Sigmoid colon (tissue), 7 donors: ENCODE data around the gene EMILIN1. TPM values are rescaled to one million over a fixed set of nuclear protein-coding genes. Genes with fewer than 3 reads are reported as not detected.
A peak's percentile ranks its signal among the peaks of the same experiment; 100 is the strongest.

ENCODE experiments used
- DNase-seq: peaks from one replicate; pipeline ENCODE4 v3.0.0-alpha.2; 2019
- H3K27ac ChIP-seq, 4 donors: fragments of 200-600 bp; sonication (generic); one replicate each; pipeline ENCODE4 v1.5.1; 2016 to 2019; ENCODE audit warnings: mild to moderate bottlenecking in 1 of 4
- H3K27me3 ChIP-seq, 3 donors: fragments of 200-600 bp; sonication (generic); one replicate each; pipeline ENCODE4 v1.5.1; 2019; ENCODE audit warnings: mild to moderate bottlenecking in 1 of 3
- H3K36me3 ChIP-seq, 4 donors: fragments of 200-600 bp; sonication (generic); one replicate each; pipeline ENCODE4 v1.5.1; 2016 to 2019
- H3K4me1 ChIP-seq, 4 donors: fragments of 200-600 bp; sonication (generic); one replicate each; pipeline ENCODE4 v1.5.1; 2017 to 2019
- H3K4me3 ChIP-seq, 4 donors: fragments of 200-600 bp; sonication (generic); one replicate each; pipeline ENCODE4 v1.5.1; 2017 to 2019; ENCODE audit warnings: mild to moderate bottlenecking in 2 of 4, moderate library complexity in 1 of 4
- H3K9me3 ChIP-seq, 4 donors: fragments of 200-600 bp in 3 of 4; sonication (generic) in 3 of 4; one replicate each; pipeline versions ENCODE4 v1.5.1 to v1.6.1; 2013 to 2019
- EP300 ChIP-seq, 4 donors: sonication (generic); formaldehyde crosslinking; IDR thresholded peaks; one replicate each; pipeline ENCODE4 v1.6.1; 2017; ENCODE audit warnings: antibody characterized with exemption in 4 of 4
- POLR2A ChIP-seq, 2 donors: fragments of 450-650 bp; IDR thresholded peaks; one replicate each; pipeline ENCODE4 v1.6.1; 2016; ENCODE audit warnings: antibody characterized with exemption in 2 of 2, mild to moderate bottlenecking in 2 of 2, moderate library complexity in 2 of 2
- POLR2AphosphoS5 ChIP-seq, 4 donors: sonication (generic); formaldehyde crosslinking; IDR thresholded peaks; one replicate each; pipeline ENCODE4 v1.6.1; 2017; ENCODE audit warnings: antibody characterized with exemption in 4 of 4
- WGBS, 2 donors: extraction: QIAGEN DNeasy Blood & Tissue Kit; methylation state at CpG; one replicate each; pipeline ENCODE4 v1.1.7; 2013; 5-methylcytosine and 5-hydroxymethylcytosine counted together
- intact Hi-C: fragments of 100-400 bp; cut with DNase I; formaldehyde crosslinking; loops from one replicate; pipeline ENCODE4 v1.15.1; 2023
- polyA plus RNA-seq, 3 donors: library from polyadenylated mRNA; stranded (reverse); fragments of 200-250 nt; gene quantifications; one replicate each; pipeline ENCODE4 v1.2.3, GENCODE V29; 2013
- total RNA-seq, 4 donors: library from RNA; depleted of rRNA; stranded (reverse); fragments of >200 nt; gene quantifications; one replicate each; pipeline ENCODE4 v1.1.0, GENCODE V29; 2016
- TF ChIP-seq, protein P1 (sequence below), 4 experiments: fragments of 450-650 bp in 3 of 4; fragments of 200-600 bp in 1 of 4; IDR thresholded peaks; one replicate each; pipeline ENCODE4 v1.5.1; 2016 to 2019; ENCODE audit warnings: antibody characterized with exemption in 4 of 4, mild to moderate bottlenecking in 3 of 4, moderate library complexity in 2 of 4
- donor health status: healthy with polysubstance abuse.
- donor health status: Bipolar disorder and iron deficiency.
- donor health status: healthy.

Gene EMILIN1
- total and polyA plus RNA-seq, 7 donors = 4.8 to 350 (median 156) TPM

DNA sequence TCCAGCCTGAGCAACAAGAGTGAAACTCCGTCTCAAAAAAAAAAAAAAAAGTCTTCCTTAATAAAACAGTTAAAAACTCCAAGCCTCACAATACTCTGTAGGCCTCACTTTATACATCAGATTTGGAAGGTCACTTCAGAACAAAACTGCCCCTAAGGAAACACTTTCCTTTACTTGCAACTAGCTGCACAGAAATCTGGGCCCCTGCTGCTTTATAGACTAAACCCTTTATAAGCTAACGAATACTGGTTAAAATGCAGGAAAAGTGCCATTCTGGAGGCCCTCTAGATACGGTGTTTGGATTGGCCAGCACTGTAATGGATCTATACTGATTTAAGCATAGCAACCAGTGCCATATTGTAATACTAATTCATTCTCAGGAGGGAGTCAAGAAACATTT lies 46.7 kb downstream of the EMILIN1 start:
- peaks cover 0 to 5% (median 1%) of the 10 kb centered on the region in 4 donors for H3K36me3 ChIP-seq
- H3K4me3 ChIP-seq = no peak overlapping the region
- H3K4me1 ChIP-seq = peaks cover 0 to 11% (median 3%) of the 10 kb centered on the region in 4 donors
- 92 to 93% methylated on average over 3 of the region's 3 CpGs for WGBS, 2 donors
- no peak for DNase-seq
- no peaks in the 10 kb centered on the region for H3K9me3 ChIP-seq
- intact Hi-C loops = no loop called here
- no peak for TF ChIP-seq EP300 (IDR thresholded peaks at IDR 0.05)
- TF ChIP-seq POLR2AphosphoS5 (IDR thresholded peaks at IDR 0.05) = no peak
- no peak for TF ChIP-seq POLR2A (IDR thresholded peaks at IDR 0.05)
- TF ChIP-seq, protein P1, sequence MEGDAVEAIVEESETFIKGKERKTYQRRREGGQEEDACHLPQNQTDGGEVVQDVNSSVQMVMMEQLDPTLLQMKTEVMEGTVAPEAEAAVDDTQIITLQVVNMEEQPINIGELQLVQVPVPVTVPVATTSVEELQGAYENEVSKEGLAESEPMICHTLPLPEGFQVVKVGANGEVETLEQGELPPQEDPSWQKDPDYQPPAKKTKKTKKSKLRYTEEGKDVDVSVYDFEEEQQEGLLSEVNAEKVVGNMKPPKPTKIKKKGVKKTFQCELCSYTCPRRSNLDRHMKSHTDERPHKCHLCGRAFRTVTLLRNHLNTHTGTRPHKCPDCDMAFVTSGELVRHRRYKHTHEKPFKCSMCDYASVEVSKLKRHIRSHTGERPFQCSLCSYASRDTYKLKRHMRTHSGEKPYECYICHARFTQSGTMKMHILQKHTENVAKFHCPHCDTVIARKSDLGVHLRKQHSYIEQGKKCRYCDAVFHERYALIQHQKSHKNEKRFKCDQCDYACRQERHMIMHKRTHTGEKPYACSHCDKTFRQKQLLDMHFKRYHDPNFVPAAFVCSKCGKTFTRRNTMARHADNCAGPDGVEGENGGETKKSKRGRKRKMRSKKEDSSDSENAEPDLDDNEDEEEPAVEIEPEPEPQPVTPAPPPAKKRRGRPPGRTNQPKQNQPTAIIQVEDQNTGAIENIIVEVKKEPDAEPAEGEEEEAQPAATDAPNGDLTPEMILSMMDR (IDR thresholded peaks at IDR 0.05) = no peak
- no peak overlapping the region for H3K27ac ChIP-seq
- no peaks in the 10 kb centered on the region for H3K27me3 ChIP-seq

DNA sequence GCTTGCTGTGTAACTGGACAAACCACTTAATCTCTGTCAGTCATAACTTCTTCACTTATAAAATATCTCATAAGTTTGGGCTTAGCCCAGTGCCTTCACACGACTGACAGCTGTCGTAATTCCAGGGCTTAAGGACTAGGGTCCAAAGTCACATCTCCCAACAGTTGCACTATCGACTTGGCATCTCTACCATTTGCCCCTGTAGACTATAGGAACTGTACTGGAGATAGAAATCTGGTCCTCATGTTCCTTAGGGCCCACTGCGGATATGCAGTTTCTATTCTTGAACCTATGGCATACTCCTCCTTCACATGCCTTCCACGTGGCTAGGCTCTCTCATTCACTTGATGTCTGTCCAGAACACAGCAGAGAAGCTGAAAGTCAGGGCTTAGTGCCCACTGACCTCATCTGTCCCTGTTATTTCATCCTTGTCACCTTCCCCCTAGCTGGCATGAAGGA lies 47.9 kb downstream of the EMILIN1 start:
- no peak overlapping the region for H3K27ac ChIP-seq
- intact Hi-C loops = no loop called here
- no peaks in the 10 kb centered on the region for H3K9me3 ChIP-seq
- peaks cover 0 to 11% (median 3%) of the 10 kb centered on the region in 4 donors for H3K4me1 ChIP-seq
- peak; percentile 19 for DNase-seq
- H3K36me3 ChIP-seq = peaks cover 0 to 17% (median 12%) of the 10 kb centered on the region in 4 donors
- H3K27me3 ChIP-seq = no peaks in the 10 kb centered on the region
- 36 to 62% methylated on average over 5 of the region's 5 CpGs for WGBS, 2 donors
- TF ChIP-seq, protein P1 (IDR thresholded peaks at IDR 0.05) = no peak
- TF ChIP-seq POLR2A (IDR thresholded peaks at IDR 0.05) = no peak
- TF ChIP-seq EP300 (IDR thresholded peaks at IDR 0.05) = no peak
- no peak for TF ChIP-seq POLR2AphosphoS5 (IDR thresholded peaks at IDR 0.05)
- no peak overlapping the region for H3K4me3 ChIP-seq

DNA sequence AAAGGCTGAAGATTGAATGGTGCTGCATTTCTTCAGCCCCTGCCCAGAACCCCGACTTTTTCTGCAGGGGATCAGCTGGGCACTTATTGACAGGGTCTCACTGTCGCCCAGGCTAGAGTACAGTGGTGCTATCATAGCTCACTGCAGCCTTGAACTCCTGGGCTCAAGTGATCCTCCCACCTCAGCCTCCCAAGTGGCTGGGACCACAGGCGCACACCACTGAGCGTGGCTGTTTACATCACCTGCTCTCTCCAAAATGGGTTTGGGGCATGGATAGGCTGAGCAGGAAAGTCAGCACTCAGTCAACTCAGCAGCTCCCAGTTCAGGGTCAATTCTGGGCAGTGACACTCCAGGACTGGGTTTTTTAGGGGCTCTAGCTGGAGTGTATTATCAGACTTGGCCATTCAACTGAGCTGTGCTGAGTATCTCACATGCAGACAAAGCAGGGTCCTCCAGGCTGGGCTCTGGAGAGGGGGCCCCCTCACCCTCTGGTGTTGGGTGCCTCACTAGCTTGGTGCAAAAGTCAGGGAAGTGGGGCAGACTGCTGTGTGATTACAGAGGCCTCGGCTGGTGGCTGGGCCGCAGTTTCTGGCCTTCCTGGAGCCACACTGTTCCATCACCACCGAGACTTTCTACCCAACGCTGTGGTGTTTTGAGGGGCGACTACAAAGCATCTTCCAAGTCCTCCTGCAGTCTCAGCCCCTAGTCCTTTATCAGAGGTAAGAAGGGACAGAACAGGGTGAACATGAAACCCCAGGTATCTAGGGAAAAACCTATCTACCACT lies 49.7 kb downstream of the EMILIN1 start:
- TF ChIP-seq POLR2AphosphoS5 (IDR thresholded peaks at IDR 0.05) (no peak), EP300 (IDR thresholded peaks at IDR 0.05) (no peak), POLR2A (IDR thresholded peaks at IDR 0.05) (no peak)
- TF ChIP-seq, protein P1 (IDR thresholded peaks at IDR 0.05) = no peak
- Histone ChIP-seq H3K36me3 (peaks cover 0 to 31% (median 24%) of the 10 kb centered on the region in 4 donors), H3K4me3 (no peak overlapping the region), H3K9me3 (no peaks in the 10 kb centered on the region), H3K4me1 (peaks cover 0 to 21% (median 14%) of the 10 kb centered on the region in 4 donors), H3K27me3 (no peaks in the 10 kb centered on the region), H3K27ac (no peak overlapping the region)
- intact Hi-C loops = no loop called here
- 88 to 90% methylated on average over 9 of the region's 9 CpGs for WGBS, 2 donors
- DNase-seq = peak; percentile 27

DNA sequence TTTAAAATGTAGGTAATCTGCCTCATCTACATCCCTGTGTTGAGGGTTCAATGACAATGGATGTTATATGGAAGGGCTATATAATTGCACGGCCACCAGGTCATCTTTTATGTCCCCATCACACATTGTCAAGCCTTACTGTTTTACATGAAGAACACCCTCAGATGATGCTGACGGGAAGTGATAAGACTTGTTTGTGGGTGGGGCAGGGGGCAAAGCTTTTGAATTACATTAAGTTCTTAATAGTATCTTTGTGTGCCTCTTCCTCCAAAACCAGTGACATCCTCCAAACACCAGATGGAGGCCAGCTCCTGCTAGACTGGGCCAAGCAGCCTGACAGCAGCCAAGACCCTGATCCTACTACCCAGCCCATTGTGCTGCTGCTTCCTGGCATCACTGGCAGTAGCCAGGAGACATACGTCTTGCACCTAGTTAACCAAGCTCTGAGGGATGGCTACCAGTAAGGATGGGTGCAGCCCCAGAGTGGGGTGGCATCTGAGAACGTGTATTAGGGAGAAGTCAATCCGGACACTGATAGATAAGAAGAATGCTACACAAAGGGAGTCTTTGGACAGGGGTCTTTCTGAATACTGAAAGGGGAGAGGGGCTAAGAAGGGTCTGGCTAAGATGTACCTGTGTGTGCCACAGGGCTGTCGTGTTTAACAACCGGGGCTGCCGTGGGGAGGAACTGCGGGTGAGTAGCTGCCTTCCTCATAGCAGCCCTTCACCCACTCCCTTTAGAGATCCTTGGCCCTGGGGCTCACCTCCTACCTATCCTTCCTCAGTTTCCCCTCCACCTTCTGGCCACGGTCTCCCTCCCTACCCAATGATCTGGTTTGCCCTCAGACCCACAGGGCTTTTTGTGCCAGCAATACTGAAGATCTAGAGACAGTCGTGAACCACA lies 50.5 kb downstream of the EMILIN1 start:
- no peaks in the 10 kb centered on the region for H3K9me3 ChIP-seq
- peaks cover 0 to 31% (median 24%) of the 10 kb centered on the region in 4 donors for H3K36me3 ChIP-seq
- no peak overlapping the region for H3K4me3 ChIP-seq
- peaks cover 0 to 23% (median 20%) of the 10 kb centered on the region in 4 donors for H3K4me1 ChIP-seq
- H3K27ac ChIP-seq = no peak overlapping the region
- 74 to 81% methylated on average over 11 of the region's 11 CpGs for WGBS, 2 donors
- no peaks in the 10 kb centered on the region for H3K27me3 ChIP-seq
- no peak for TF ChIP-seq EP300 (IDR thresholded peaks at IDR 0.05)
- TF ChIP-seq, protein P1 (IDR thresholded peaks at IDR 0.05) = no peak
- TF ChIP-seq POLR2AphosphoS5 (IDR thresholded peaks at IDR 0.05) = no peak
- TF ChIP-seq POLR2A (IDR thresholded peaks at IDR 0.05) = no peak
- intact Hi-C loops = no loop called here
- no peak for DNase-seq
